IMR-90 (cell line): ENCODE results near the gene HHIP. TPM values are rescaled to one million over a fixed set of nuclear protein-coding genes. Genes with fewer than 3 reads are reported as not detected.

Source experiments
- ATAC-seq: fragments of 200-7000 bp; cut with Tn5 transposase; 2 replicates; pipeline ENCODE4 v1.9.1; 2020; ENCODE audit warnings: low read depth, mild to moderate bottlenecking, moderate library complexity
- BruUV-seq: library from RNA; stranded (reverse); fragments of 400-500 nt; replicated peaks from 2 replicates; lab custom pipeline; 2021; lab: Mats Ljungman, UMichigan
- CTCF ChIA-PET: fragments of 300-600 bp; formaldehyde crosslinking; extraction: SDS; loops from one replicate; lab custom pipeline; 2021; ENCODE audit warnings: antibody characterized with exemption; lab: Yijun Ruan, JAX
- POLR2A ChIA-PET: fragments of 300-600 bp; sonication (Branson Sonifier 250); formaldehyde crosslinking; loops from one replicate; lab custom pipeline; 2022; ENCODE audit warnings: antibody characterized with exemption; ENCODE audit not compliant: unreplicated experiment; lab: Charles Lee
- DNase-seq: peaks from one replicate; pipeline ENCODE4 v3.0.0; 2013
- H2AFZ ChIP-seq: replicated peaks from 2 replicates; pipeline ENCODE3; 2013; ENCODE audit warnings: low read length, mild to moderate bottlenecking; ENCODE audit not compliant: poor library complexity
- H2AK5ac ChIP-seq: 2 replicates; pipeline ENCODE4 v1.6.1; 2013; ENCODE audit warnings: low read depth, low read length, inconsistent platforms
- H2AK9ac ChIP-seq: replicated peaks from 2 replicates; pipeline ENCODE3; 2013; ENCODE audit warnings: mild to moderate bottlenecking, low read depth, low read length, moderate library complexity; ENCODE audit not compliant: poor library complexity
- H2BK120ac ChIP-seq: 2 replicates; pipeline ENCODE4 v1.6.1; 2013; ENCODE audit warnings: low read depth, low read length, inconsistent platforms
- H2BK15ac ChIP-seq: 3 replicates; pipeline ENCODE4 v1.6.1; 2013; ENCODE audit warnings: low read depth, low read length, inconsistent platforms
- H2BK20ac ChIP-seq: 2 replicates; pipeline ENCODE4 v1.6.1; 2013; ENCODE audit warnings: low read depth, mild to moderate bottlenecking, inconsistent platforms, low read length, moderate library complexity
- H2BK5ac ChIP-seq: 2 replicates; pipeline ENCODE4 v1.6.1; 2013; ENCODE audit warnings: mild to moderate bottlenecking, low read depth, low read length, inconsistent platforms; ENCODE audit not compliant: poor library complexity, severe bottlenecking
- H3K14ac ChIP-seq: replicated peaks from 2 replicates; pipeline ENCODE4 v1.6.1; 2013; ENCODE audit warnings: low read depth, low read length, inconsistent platforms
- H3K18ac ChIP-seq: 2 replicates; pipeline ENCODE4 v1.6.1; 2013; ENCODE audit warnings: low read depth, low read length, control low read depth
- H3K23ac ChIP-seq: 2 replicates; pipeline ENCODE4 v1.6.1; 2013; ENCODE audit warnings: low read depth, low read length, inconsistent platforms
- H3K27ac ChIP-seq: 2 replicates; pipeline ENCODE4 v1.5.1; 2013; ENCODE audit warnings: mild to moderate bottlenecking, control low read depth, low read length; ENCODE audit not compliant: insufficient read depth
- H3K27me3 ChIP-seq: 2 replicates; pipeline ENCODE4 v1.6.1; 2013; ENCODE audit warnings: low read length; ENCODE audit not compliant: control insufficient read depth, insufficient read depth
- H3K36me3 ChIP-seq: 2 replicates; pipeline ENCODE4 v1.6.1; 2013; ENCODE audit warnings: low read length, mixed read lengths; ENCODE audit not compliant: control insufficient read depth, insufficient read depth
- H3K4ac ChIP-seq: 2 replicates; pipeline ENCODE4 v1.6.1; 2013; ENCODE audit warnings: low read depth, low read length, inconsistent platforms
- H3K4me1 ChIP-seq: 2 replicates; pipeline ENCODE4 v1.6.1; 2013; ENCODE audit warnings: low read length, mixed read lengths; ENCODE audit not compliant: control insufficient read depth, insufficient read depth
- H3K4me2 ChIP-seq: 2 replicates; pipeline ENCODE4 v1.6.1; 2013; ENCODE audit warnings: low read depth, mild to moderate bottlenecking, control low read depth, low read length, moderate library complexity
- H3K4me3 ChIP-seq: 2 replicates; pipeline ENCODE4 v1.5.1; 2013; ENCODE audit warnings: low read depth, mild to moderate bottlenecking, control low read depth, low read length, moderate library complexity; ENCODE audit not compliant: insufficient read depth
- H3K56ac ChIP-seq: 2 replicates; pipeline ENCODE4 v1.6.1; 2013; ENCODE audit warnings: low read length, inconsistent platforms; ENCODE audit not compliant: insufficient read depth; ENCODE audit errors: extremely low read depth
- H3K79me1 ChIP-seq, 2 experiments: 2 replicates each; pipeline ENCODE4 v1.6.1; 2013; ENCODE audit warnings: low read length in 2 of 2, inconsistent platforms in 1 of 2, low read depth in 1 of 2
- H3K9ac ChIP-seq: 2 replicates; pipeline ENCODE4 v1.6.1; 2013; ENCODE audit warnings: low read depth, low read length, control low read depth
- H3K9me1 ChIP-seq: 2 replicates; pipeline ENCODE4 v1.6.1; 2013; ENCODE audit warnings: low read length, inconsistent platforms; ENCODE audit not compliant: insufficient read depth
- H3K9me3 ChIP-seq: 2 replicates; pipeline ENCODE4 v1.6.1; 2013; ENCODE audit warnings: low read length; ENCODE audit not compliant: control insufficient read depth, insufficient read depth
- H4K20me1 ChIP-seq: 2 replicates; pipeline ENCODE4 v1.6.1; 2013; ENCODE audit warnings: low read length, inconsistent platforms; ENCODE audit not compliant: insufficient read depth
- H4K5ac ChIP-seq: 2 replicates; pipeline ENCODE4 v1.6.1; 2013; ENCODE audit warnings: mild to moderate bottlenecking, low read depth, low read length, control low read depth
- H4K8ac ChIP-seq, 2 experiments: 2 replicates each; pipeline ENCODE4 v1.6.1; 2013; ENCODE audit warnings: low read depth in 2 of 2, low read length in 2 of 2, control low read depth in 1 of 2, inconsistent platforms in 1 of 2
- H4K91ac ChIP-seq: 2 replicates; pipeline ENCODE4 v1.6.1; 2013; ENCODE audit warnings: low read depth, low read length, inconsistent platforms; ENCODE audit not compliant: insufficient read depth
- BHLHE40 ChIP-seq: fragments of 150-350 bp; IDR thresholded peaks from 2 replicates; pipeline ENCODE4 v1.6.1; 2016; ENCODE audit warnings: mild to moderate bottlenecking, low read depth, low read length
- SMC3 ChIP-seq: fragments of 150-350 bp; IDR thresholded peaks from 2 replicates; pipeline ENCODE4 v1.6.1; 2016; ENCODE audit warnings: low read depth, mild to moderate bottlenecking, antibody characterized with exemption, low read length, moderate library complexity
- WGBS, 2 experiments: methylation state at CpG; one replicate each; pipeline versions ENCODE4 v1.1.5 to v1.1.7; 2013; ENCODE audit warnings: missing lambda C conversion rate in 2 of 2; ENCODE audit not compliant: insufficient read length in 1 of 2; ENCODE audit errors: extremely low coverage in 2 of 2; 5-methylcytosine and 5-hydroxymethylcytosine counted together
- dilution Hi-C: fragments of 300-500 bp; cut with HindIII; formaldehyde crosslinking; loops from one replicate; pipeline ENCODE4 v1.14.3; 2018; ENCODE audit warnings: low sequenced_read_pairs; ENCODE audit not compliant: unreplicated experiment
- in situ Hi-C: fragments of 300-500 bp; cut with MboI; formaldehyde crosslinking; loops from 3 replicates; pipeline ENCODE4 v1.14.3; 2019; ENCODE audit warnings: low sequenced_read_pairs, inconsistent platforms, mixed read lengths
- intact Hi-C: fragments of 100-400 bp; cut with micrococcal nuclease; formaldehyde crosslinking; loops from 2 replicates; pipeline ENCODE4 v1.10.0; 2022
- polyA plus RNA-seq, 3 experiments: library from polyadenylated mRNA; depleted of rRNA; stranded (reverse); fragments of >200 nt; gene quantifications; 2 replicates each; pipeline ENCODE4 v1.2.3, GENCODE V29; 2012; ENCODE audit warnings: low replicate concordance in 1 of 3
- total RNA-seq: library from RNA; depleted of rRNA; stranded (reverse); fragments of >200 nt; gene quantifications from 2 replicates; pipeline ENCODE4 v1.2.3, GENCODE V29; 2012

Gene HHIP
- total and polyA plus RNA-seq, 2 of the 4 experiments (the other 2 are of a cell fraction), result 6.6 to 9.6 TPM

GRCh38 chr4:144683516-144683915 is 37.6 kb downstream of the HHIP start:
- Histone ChIP-seq H3K4me2 (no peak overlapping the region), H2BK120ac (no peak overlapping the region), H3K9ac (no peak overlapping the region), H3K56ac (no peak overlapping the region), H3K9me3 (no peaks in the 10 kb centered on the region), H4K5ac (no peak overlapping the region), H3K9me1 (no peaks in the 10 kb centered on the region), H2AK9ac (no peak overlapping the region), H3K79me1 (no peaks in the 10 kb centered on the region), H3K36me3 (no peaks in the 10 kb centered on the region), H3K27ac (no peak overlapping the region), H2AK5ac (no peak overlapping the region), H2BK20ac (no peak overlapping the region), H3K14ac (no peak overlapping the region), H2AFZ (no peak overlapping the region), H3K4me1 (no peaks in the 10 kb centered on the region; the same call in 1 of the 2 replicates), H3K4me3 (no peak overlapping the region), H3K23ac (no peak overlapping the region), H3K18ac (no peak overlapping the region), H3K4ac (no peak overlapping the region), H2BK15ac (no peak overlapping the region), H4K20me1 (no peaks in the 10 kb centered on the region), H2BK5ac (no peak overlapping the region), H4K8ac (no peak overlapping the region), H4K91ac (no peak overlapping the region), H3K27me3 (no peaks in the 10 kb centered on the region)
- POLR2A ChIA-PET, result no interaction called here
- no CpG with 5 or more reads among the region's 8 CpGs for WGBS, 2 experiments
- no TSS peak for BruUV-seq
- CTCF ChIA-PET, result interaction anchor here (1.5 kb wide), 1 partner anchor 12 kb away, joined by 4 read pairs; no protein-coding TSS in a partner anchor
- no peak for DNase-seq
- in situ Hi-C loops (no loop called here), dilution Hi-C loops (no loop called here), intact Hi-C loops (no loop called here)
- ATAC-seq, result no peak
- no peak for TF ChIP-seq SMC3
- no peak for TF ChIP-seq BHLHE40
